Naive thymus-derived CD8-positive, alpha-beta T cell (primary cell): Measurements from ENCODE around the gene ROBO1. TPM values are rescaled to one million over a fixed set of nuclear protein-coding genes. Genes with fewer than 3 reads are reported as not detected.

Source experiments
- ATAC-seq, 2 donors: fragments of 150-1000 bp; cut with Tn5 transposase in 1 of 2; sonication (Bioruptor Pico), chemical (Tn5 transposase) in 1 of 2; 1 replicate in 1 of 2; 2 replicates in 1 of 2; pipeline ENCODE4 v1.10.0; 2021; ENCODE audit warnings: mild to moderate bottlenecking in 2 of 2, moderate library complexity in 2 of 2
- POLR2A ChIA-PET: fragments of 350-600 bp; sonication (Branson Sonifier 250); formaldehyde crosslinking; loops from one replicate; lab custom pipeline; 2021; ENCODE audit warnings: antibody characterized with exemption; lab: Charles Lee
- DNase-seq, 10 donors: peaks; one replicate each; pipeline versions ENCODE4 v3.0.0 to v3.0.0-alpha.2; 2020 to 2022
- H3K27ac Mint-ChIP-seq, 10 donors: one replicate each; pipeline ENCODE4 v1.8.0; 2020 to 2022; ENCODE audit warnings: mild to moderate bottlenecking in 10 of 10, mixed read lengths in 10 of 10, moderate library complexity in 4 of 10, inconsistent platforms in 1 of 10
- H3K27me3 Mint-ChIP-seq, 5 donors: one replicate each; pipeline ENCODE4 v1.8.0; 2021 to 2022; ENCODE audit warnings: mixed read lengths in 5 of 5
- H3K36me3 Mint-ChIP-seq, 3 donors: one replicate each; pipeline ENCODE4 v1.8.0; 2020 to 2022; ENCODE audit warnings: mixed read lengths in 3 of 3, mild to moderate bottlenecking in 2 of 3, inconsistent platforms in 1 of 3
- H3K4me1 Mint-ChIP-seq, 4 donors: one replicate each; pipeline ENCODE4 v1.8.0; 2021 to 2022; ENCODE audit warnings: mixed read lengths in 4 of 4
- H3K4me3 Mint-ChIP-seq, 10 donors: one replicate each; pipeline ENCODE4 v1.8.0; 2020 to 2022; ENCODE audit warnings: mild to moderate bottlenecking in 10 of 10, mixed read lengths in 10 of 10, moderate library complexity in 6 of 10, inconsistent platforms in 1 of 10
- H3K9me3 Mint-ChIP-seq, 9 donors: one replicate each; pipeline ENCODE4 v1.8.0; 2020 to 2022; ENCODE audit warnings: mixed read lengths in 9 of 9, mild to moderate bottlenecking in 3 of 9, inconsistent platforms in 1 of 9, moderate library complexity in 1 of 9
- polyA plus RNA-seq, 3 donors: library from polyadenylated mRNA; unstranded; fragments of 300-500 nt; fragmentation: Illumina TruSeq; gene quantifications; one replicate each; pipeline ENCODE4 v1.2.3, GENCODE V29; 2021
- total RNA-seq, 8 experiments: library from RNA in 2 of 8; stranded (reverse) in 2 of 8; gene quantifications; one replicate each; pipeline ENCODE4 v1.2.3 and lab custom pipeline; 2021 to 2026

Gene ROBO1
- total and polyA plus RNA-seq, 5 experiments from 2014 or later = 2.3 to 16.3 (median 12.5) TPM

DNA sequence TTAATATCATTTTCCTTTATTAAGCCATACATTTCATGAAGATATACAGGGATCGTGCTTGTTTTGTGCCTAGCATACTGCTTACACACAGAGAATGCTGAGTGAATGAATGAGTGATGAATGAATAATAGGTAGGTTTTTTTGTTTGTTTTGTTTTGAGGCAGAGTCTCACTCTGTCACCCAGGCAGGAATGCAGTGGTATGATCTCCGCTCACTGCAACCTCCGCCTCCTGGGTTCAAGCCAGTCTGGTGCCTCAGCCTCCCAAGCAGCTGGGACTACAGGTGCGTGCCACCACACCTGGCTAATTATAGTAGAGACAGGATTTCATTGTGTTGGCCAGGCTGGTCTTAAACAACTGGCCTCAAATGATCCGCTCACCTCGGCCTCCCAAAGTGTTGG, 400.0 kb downstream of the ROBO1 start:
- no peak overlapping the region for H3K4me3 Mint-ChIP-seq
- POLR2A ChIA-PET = no interaction called here
- no peaks in the 10 kb centered on the region for H3K27me3 Mint-ChIP-seq
- no peaks in the 10 kb centered on the region for H3K36me3 Mint-ChIP-seq
- ATAC-seq (no peak), DNase-seq (no peak)
- peaks cover 0 to 29% (median 5%) of the 10 kb centered on the region in 9 donors for H3K9me3 Mint-ChIP-seq
- H3K4me1 Mint-ChIP-seq = no peaks in the 10 kb centered on the region
- no peak overlapping the region for H3K27ac Mint-ChIP-seq

DNA sequence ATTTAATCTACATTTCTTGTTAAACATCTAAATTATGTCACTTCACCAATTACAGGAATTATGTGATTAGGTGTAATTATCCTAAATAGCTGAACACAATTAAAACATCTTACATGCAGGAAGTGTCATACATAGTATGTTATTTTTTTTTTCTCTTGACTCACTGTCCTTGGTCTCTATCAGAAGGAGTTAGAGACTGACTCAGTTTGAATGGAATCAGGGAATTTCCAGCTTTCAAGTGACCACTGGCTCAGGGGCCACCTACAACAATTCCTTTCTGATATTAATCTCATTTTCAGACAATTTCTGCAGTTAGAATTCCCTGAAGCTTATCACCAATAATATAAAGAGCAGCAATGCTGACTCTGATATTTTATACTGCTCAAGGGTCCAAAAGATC, 400.7 kb downstream of the ROBO1 start:
- H3K4me1 Mint-ChIP-seq = no peaks in the 10 kb centered on the region
- H3K27ac Mint-ChIP-seq = no peak overlapping the region
- H3K4me3 Mint-ChIP-seq = no peak overlapping the region
- H3K36me3 Mint-ChIP-seq = no peaks in the 10 kb centered on the region
- DNase-seq (no peak), ATAC-seq (no peak)
- POLR2A ChIA-PET = no interaction called here
- H3K9me3 Mint-ChIP-seq = peaks cover 0 to 22% (median 3%) of the 10 kb centered on the region in 9 donors
- no peaks in the 10 kb centered on the region for H3K27me3 Mint-ChIP-seq

DNA sequence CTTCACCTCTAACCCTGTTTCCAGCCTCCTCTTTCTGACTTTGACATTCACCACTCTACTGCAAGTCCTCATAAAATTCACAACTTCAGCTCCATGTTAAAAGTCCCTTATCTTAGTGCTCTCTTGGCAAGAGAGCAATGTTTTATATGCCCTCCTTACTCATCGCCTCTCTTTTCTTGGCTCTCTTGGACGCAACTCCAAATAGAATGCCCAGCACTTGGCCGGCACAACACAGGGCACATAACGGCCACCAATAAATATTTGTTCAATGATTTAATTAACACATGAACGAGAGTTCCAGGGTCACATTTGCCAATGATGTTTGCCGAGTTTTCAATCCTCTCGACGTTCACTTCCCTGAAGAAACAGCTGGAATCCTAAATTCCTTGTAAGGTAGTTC, 401.4 kb downstream of the ROBO1 start:
- Mint-ChIP-seq H3K27me3 (no peaks in the 10 kb centered on the region), H3K9me3 (peaks cover 0 to 21% (median 2%) of the 10 kb centered on the region in 9 donors), H3K36me3 (no peaks in the 10 kb centered on the region), H3K27ac (no peak overlapping the region), H3K4me1 (no peaks in the 10 kb centered on the region), H3K4me3 (no peak overlapping the region)
- ATAC-seq = no peak
- DNase-seq = no peak
- POLR2A ChIA-PET = no interaction called here

GRCh38 chr3:79364784-79365183, 403.0 kb downstream of the ROBO1 start:
- ATAC-seq = no peak

GRCh38 chr3:79362571-79363270, 405.1 kb downstream of the ROBO1 start:
- no peaks in the 10 kb centered on the region for H3K36me3 Mint-ChIP-seq
- POLR2A ChIA-PET = no interaction called here
- no peaks in the 10 kb centered on the region for H3K27me3 Mint-ChIP-seq
- no peak overlapping the region for H3K4me3 Mint-ChIP-seq
- no peak for DNase-seq
- H3K9me3 Mint-ChIP-seq = peaks cover 0 to 21% (median 0%) of the 10 kb centered on the region in 9 donors
- no peaks in the 10 kb centered on the region for H3K4me1 Mint-ChIP-seq
- no peak overlapping the region for H3K27ac Mint-ChIP-seq
- ATAC-seq = no peak

More at GRCh38 chr3:79364784-79365183, 403.0 kb downstream of the ROBO1 start:
- peaks cover 0 to 21% (median 2%) of the 10 kb centered on the region in 9 donors for H3K9me3 Mint-ChIP-seq
- H3K4me3 Mint-ChIP-seq = no peak overlapping the region
- H3K27me3 Mint-ChIP-seq = no peaks in the 10 kb centered on the region
- DNase-seq = no peak
- no peaks in the 10 kb centered on the region for H3K4me1 Mint-ChIP-seq
- POLR2A ChIA-PET = no interaction called here
- peak overlapping the region in 2 of 10 donors; percentile 3 for H3K27ac Mint-ChIP-seq
- no peaks in the 10 kb centered on the region for H3K36me3 Mint-ChIP-seq

GRCh38 chr3:79361748-79362378, 405.9 kb downstream of the ROBO1 start:
- H3K36me3 Mint-ChIP-seq = no peaks in the 10 kb centered on the region
- H3K27me3 Mint-ChIP-seq = no peaks in the 10 kb centered on the region

DNA sequence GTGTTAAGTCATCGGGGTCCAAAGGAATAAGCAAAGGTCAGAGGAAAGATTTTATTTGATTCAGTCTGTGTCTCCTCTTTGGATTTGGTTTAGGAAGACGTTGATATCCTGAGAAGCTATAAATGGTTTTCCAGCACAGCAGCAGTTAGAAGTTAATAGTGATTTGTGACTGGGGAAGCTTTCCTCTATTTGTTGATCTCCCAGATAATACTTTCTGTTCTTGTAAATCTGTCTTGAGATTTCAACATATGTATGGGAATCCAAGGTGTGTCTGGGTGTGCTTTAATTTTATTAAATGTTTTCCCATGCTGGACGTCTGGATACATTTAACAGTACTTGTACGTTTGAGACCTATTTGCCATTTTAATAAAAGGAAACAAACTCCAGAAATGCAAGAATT, 409.5 kb downstream of the ROBO1 start:
- DNase-seq = no peak
- Mint-ChIP-seq H3K36me3 (no peaks in the 10 kb centered on the region), H3K9me3 (peaks cover 0 to 8% (median 0%) of the 10 kb centered on the region in 9 donors), H3K27ac (no peak overlapping the region), H3K27me3 (no peaks in the 10 kb centered on the region), H3K4me1 (no peaks in the 10 kb centered on the region), H3K4me3 (no peak overlapping the region)
- ATAC-seq = no peak
- POLR2A ChIA-PET = no interaction called here

More at GRCh38 chr3:79361748-79362378, 405.9 kb downstream of the ROBO1 start:
- ATAC-seq (no peak), DNase-seq (no peak)
- Mint-ChIP-seq H3K9me3 (peaks cover 0 to 21% (median 0%) of the 10 kb centered on the region in 9 donors), H3K27ac (no peak overlapping the region), H3K4me1 (no peaks in the 10 kb centered on the region), H3K4me3 (no peak overlapping the region)
- POLR2A ChIA-PET = no interaction called here

GRCh38 chr3:79354179-79354688, 413.6 kb downstream of the ROBO1 start:
- DNase-seq (no peak), ATAC-seq (no peak)
- H3K4me1 Mint-ChIP-seq = no peaks in the 10 kb centered on the region
- H3K9me3 Mint-ChIP-seq = peaks cover 0 to 8% (median 0%) of the 10 kb centered on the region in 9 donors
- POLR2A ChIA-PET = no interaction called here
- H3K4me3 Mint-ChIP-seq = no peak overlapping the region
- H3K27me3 Mint-ChIP-seq = no peaks in the 10 kb centered on the region
- no peaks in the 10 kb centered on the region for H3K36me3 Mint-ChIP-seq
- H3K27ac Mint-ChIP-seq = no peak overlapping the region

- Mint-ChIP-seq H3K4me3 (no peak overlapping the region), H3K4me1 (no peaks in the 10 kb centered on the region), H3K27me3 (no peaks in the 10 kb centered on the region), H3K27ac (no peak overlapping the region), H3K9me3 (peaks cover 0 to 8% (median 0%) of the 10 kb centered on the region in 9 donors), H3K36me3 (no peaks in the 10 kb centered on the region)
- POLR2A ChIA-PET = no interaction called here
- DNase-seq (no peak), ATAC-seq (no peak)
These were observed 416.1 kb downstream of the ROBO1 start for GRCh38 chr3:79351699-79352098.

DNA sequence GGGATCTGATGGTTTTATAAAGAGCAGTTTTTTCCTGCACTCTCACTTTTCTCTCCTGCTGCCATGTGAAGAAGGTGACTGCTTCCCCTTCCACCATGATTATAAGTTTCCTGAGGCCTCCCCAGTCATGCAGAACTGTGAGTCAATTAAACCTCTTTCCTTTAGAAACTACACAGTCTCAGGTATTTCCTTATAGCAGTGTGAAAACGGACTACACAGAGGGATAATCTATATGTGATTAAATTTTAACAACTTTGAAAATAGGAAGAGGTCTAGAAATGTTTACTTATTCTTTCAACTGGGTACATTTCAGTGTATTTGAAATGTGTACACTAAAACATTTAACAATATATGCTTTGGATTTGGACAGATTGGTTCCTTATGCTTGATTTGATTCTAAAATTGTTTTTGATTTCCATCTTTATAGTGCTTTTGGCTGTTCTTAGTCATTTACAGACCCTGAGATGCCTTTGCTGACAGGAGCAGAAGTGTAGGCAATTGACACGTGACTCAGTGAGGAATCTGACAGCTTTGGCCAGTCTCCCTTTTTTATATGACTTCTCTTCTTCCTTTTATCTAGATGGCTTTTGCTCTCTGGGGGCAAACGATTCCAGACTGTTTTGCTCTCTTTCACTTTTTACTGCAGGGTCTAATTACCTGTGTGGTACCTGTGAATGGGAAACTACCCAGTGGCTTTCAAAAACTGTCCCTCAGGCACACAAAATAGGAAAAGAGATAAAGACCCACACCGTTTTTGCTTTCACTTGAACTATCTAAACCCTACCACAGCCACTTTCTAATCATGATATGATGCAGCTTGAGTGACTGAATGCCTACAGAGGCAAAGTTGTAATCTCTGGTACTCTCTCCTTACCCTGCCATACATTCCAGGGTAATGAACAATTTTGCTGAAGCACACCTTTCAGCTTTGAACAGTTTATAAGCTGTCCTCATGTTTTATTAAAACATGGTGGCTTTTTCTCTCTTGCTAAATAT, 422.6 kb downstream of the ROBO1 start:
- Mint-ChIP-seq H3K9me3 (peaks cover 0 to 8% (median 0%) of the 10 kb centered on the region in 9 donors), H3K27me3 (no peaks in the 10 kb centered on the region), H3K4me3 (no peak overlapping the region), H3K36me3 (no peaks in the 10 kb centered on the region), H3K27ac (no peak overlapping the region), H3K4me1 (no peaks in the 10 kb centered on the region)
- ATAC-seq (no peak), DNase-seq (no peak)
- POLR2A ChIA-PET = no interaction called here

- H3K27me3 Mint-ChIP-seq = no peaks in the 10 kb centered on the region
- H3K27ac Mint-ChIP-seq = no peak overlapping the region
- ATAC-seq (no peak), DNase-seq (no peak)
- no peak overlapping the region for H3K4me3 Mint-ChIP-seq
- no peaks in the 10 kb centered on the region for H3K4me1 Mint-ChIP-seq
- H3K36me3 Mint-ChIP-seq = no peaks in the 10 kb centered on the region
- H3K9me3 Mint-ChIP-seq = peaks cover 0 to 8% (median 0%) of the 10 kb centered on the region in 9 donors
- POLR2A ChIA-PET = no interaction called here
These were observed 425.8 kb downstream of the ROBO1 start for GRCh38 chr3:79341961-79342360.

DNA sequence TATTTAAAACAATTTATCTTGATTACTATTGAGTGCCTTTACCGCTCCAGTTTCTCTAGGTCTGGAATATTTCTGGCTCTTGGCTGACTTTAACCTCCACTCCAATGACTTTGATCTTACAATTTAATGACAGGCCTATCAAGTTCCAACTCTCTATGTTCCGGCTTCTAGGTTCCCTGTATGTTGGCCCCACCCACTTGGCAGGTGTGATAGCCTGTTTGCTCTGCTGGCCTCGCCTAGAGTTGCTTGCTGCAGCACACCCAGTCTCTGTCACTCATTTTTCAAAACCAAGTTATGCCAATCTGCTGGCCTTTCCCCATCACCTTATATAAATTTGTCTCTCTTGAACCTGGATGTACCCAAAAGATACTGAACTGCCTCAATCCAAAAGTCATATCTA, 428.0 kb downstream of the ROBO1 start:
- Mint-ChIP-seq H3K27ac (no peak overlapping the region), H3K4me3 (no peak overlapping the region), H3K36me3 (no peaks in the 10 kb centered on the region), H3K4me1 (no peaks in the 10 kb centered on the region), H3K27me3 (no peaks in the 10 kb centered on the region), H3K9me3 (peaks cover 0 to 2% (median 0%) of the 10 kb centered on the region in 9 donors)
- DNase-seq (no peak), ATAC-seq (no peak)
- POLR2A ChIA-PET = no interaction called here
